Measurements from ENCODE around the gene KRIT1. TPM values are rescaled to one million over a fixed set of nuclear protein-coding genes. Genes with fewer than 3 reads are reported as not detected.
A peak's percentile ranks its signal among the peaks of the same experiment; 100 is the strongest.

The KRIT1 gene
- total RNA-seq, 1 experiment from 2014 or later = 34.9 TPM

DNA sequence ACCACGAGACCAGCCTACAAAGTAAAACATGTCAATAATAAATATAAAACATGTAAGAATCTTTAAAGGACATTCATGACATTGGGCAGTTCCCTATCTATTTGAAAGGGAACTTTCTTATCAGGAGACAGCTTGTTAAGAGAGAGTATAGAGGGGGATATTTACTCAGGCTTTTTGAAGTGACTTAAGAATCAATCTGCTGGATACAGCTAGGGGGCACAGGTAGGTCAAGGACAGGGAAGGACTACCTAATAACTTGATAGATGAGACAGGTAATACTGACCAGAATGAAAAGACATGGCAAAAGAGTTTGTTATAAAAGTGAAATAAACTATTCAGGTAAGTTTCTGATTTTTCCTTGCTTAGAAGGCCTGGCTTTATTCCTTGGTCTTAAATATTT is 44.9 kb downstream of the KRIT1 start:
- Histone ChIP-seq H3K14ac (ENCODE audit: insufficient read depth, low read length) (no peak overlapping the region), H2BK12ac (ENCODE audit: insufficient read length, low read depth, low read length) (no peak overlapping the region), H3K27ac (ENCODE audit: insufficient read length, low read depth, low read length) (no peak overlapping the region), H3T11ph (ENCODE audit: low read length) (no peak overlapping the region), H3K9ac (ENCODE audit: extremely low read depth, insufficient read length, low read length) (no peak overlapping the region), H2AFZ (ENCODE audit: low read length) (no peak overlapping the region), H4K91ac (ENCODE audit: insufficient read length, low read depth, low read length) (no peak overlapping the region), H2BK15ac (ENCODE audit: low read depth, low read length) (no peak overlapping the region), H3K56ac (ENCODE audit: insufficient read length, low read depth, low read length) (no peak overlapping the region), H3K23ac (ENCODE audit: insufficient read length, low read depth, low read length) (no peak overlapping the region), H3K4me1 (ENCODE audit: insufficient read depth, low read length) (no peaks in the 10 kb centered on the region), H3K4me2 (ENCODE audit: insufficient read depth, insufficient read length, low read length) (no peak overlapping the region), H2BK5ac (ENCODE audit: insufficient read length, low read length) (no peak overlapping the region), H3K23me2 (ENCODE audit: insufficient read length, low read depth, low read length, poor library complexity, severe bottlenecking) (no peaks in the 10 kb centered on the region), H3K79me1 (ENCODE audit: insufficient read depth, low read depth, low read length, poor library complexity, severe bottlenecking) (no peaks in the 10 kb centered on the region), H2AK5ac (ENCODE audit: insufficient read length, low read length) (no peak overlapping the region), H4K5ac (ENCODE audit: insufficient read length, low read depth, low read length) (no peak overlapping the region), H3K79me2 (ENCODE audit: insufficient read depth, low read length) (no peaks in the 10 kb centered on the region), H4K20me1 (ENCODE audit: control insufficient read depth, insufficient read depth, insufficient read length) (no peaks in the 10 kb centered on the region), H4K8ac (replicated peaks; ENCODE audit: insufficient read length, low read depth, low read length) (no peak overlapping the region), H3K9me3 (ENCODE audit: control insufficient read depth, low read depth, low read length) (no peaks in the 10 kb centered on the region), H2BK20ac (ENCODE audit: low read depth, low read length, poor library complexity, severe bottlenecking) (no peak overlapping the region), H2BK120ac (ENCODE audit: low read depth, low read length, poor library complexity, severe bottlenecking) (no peak overlapping the region), H3K18ac (ENCODE audit: insufficient read length, low read depth, low read length) (no peak overlapping the region), H3K4ac (ENCODE audit: low read depth, low read length) (no peak overlapping the region), H3K27me3 (ENCODE audit: insufficient read depth, low read length) (no peaks in the 10 kb centered on the region)
- peaks cover 0 to 3% of the 10 kb centered on the region in 2 experiments; a peak in 1 of 5 replicates for H3K9me3 Mint-ChIP-seq
- H3K4me1 Mint-ChIP-seq = no peaks in the 10 kb centered on the region
- H3K27ac Mint-ChIP-seq = no peak overlapping the region
- DNase-seq = no peak
- H3K4me3 Mint-ChIP-seq = no peak overlapping the region
- H3K27me3 Mint-ChIP-seq (ENCODE audit: low read depth) = no peaks in the 10 kb centered on the region
- TF ChIP-seq, protein P1, sequence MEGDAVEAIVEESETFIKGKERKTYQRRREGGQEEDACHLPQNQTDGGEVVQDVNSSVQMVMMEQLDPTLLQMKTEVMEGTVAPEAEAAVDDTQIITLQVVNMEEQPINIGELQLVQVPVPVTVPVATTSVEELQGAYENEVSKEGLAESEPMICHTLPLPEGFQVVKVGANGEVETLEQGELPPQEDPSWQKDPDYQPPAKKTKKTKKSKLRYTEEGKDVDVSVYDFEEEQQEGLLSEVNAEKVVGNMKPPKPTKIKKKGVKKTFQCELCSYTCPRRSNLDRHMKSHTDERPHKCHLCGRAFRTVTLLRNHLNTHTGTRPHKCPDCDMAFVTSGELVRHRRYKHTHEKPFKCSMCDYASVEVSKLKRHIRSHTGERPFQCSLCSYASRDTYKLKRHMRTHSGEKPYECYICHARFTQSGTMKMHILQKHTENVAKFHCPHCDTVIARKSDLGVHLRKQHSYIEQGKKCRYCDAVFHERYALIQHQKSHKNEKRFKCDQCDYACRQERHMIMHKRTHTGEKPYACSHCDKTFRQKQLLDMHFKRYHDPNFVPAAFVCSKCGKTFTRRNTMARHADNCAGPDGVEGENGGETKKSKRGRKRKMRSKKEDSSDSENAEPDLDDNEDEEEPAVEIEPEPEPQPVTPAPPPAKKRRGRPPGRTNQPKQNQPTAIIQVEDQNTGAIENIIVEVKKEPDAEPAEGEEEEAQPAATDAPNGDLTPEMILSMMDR (conservative IDR thresholded peaks at IDR 0.05) = peak; percentile 42; the same call in 2 of the 3 replicates
- H3K36me3 Mint-ChIP-seq (ENCODE audit: insufficient read depth in 1 of 3, low read depth in 3 of 3) = peaks cover 2 to 22% (median 16%) of the 10 kb centered on the region in 3 experiments; a peak in 6 of 7 replicates
- WGBS (ENCODE audit: extremely low coverage, insufficient read length, low lambda C conversion rate) = no CpG with 5 or more reads among the region's 1 CpG

All from H9 (cell line).